22Rv1 (cell line): ENCODE measurements around the gene RTKN.

ENCODE experiments used
- H3K27ac ChIP-seq: fragments of 450-650 bp; 2 replicates; pipeline ENCODE4 v1.5.1; 2017
- CTCF ChIP-seq: fragments of 450-650 bp; IDR thresholded peaks from 2 replicates; pipeline ENCODE4 v1.5.1; 2017; ENCODE audit warnings: mild to moderate bottlenecking
- ZFX ChIP-seq: fragments of 450-650 bp; IDR thresholded peaks from 2 replicates; pipeline ENCODE4 v1.6.1; 2017; ENCODE audit warnings: antibody characterized with exemption, borderline replicate concordance

Gene RTKN

GRCh38 chr2:74441690-74442482 is at the start of gene RTKN:
Gene RTKN (minus strand): TSS chr2:74441937. CDS start chr2:74441816, 121 bp downstream.
- H3K27ac ChIP-seq: peak within 1 kb of the TSS; percentile 97
- TF ChIP-seq ZFX: no peak
- TF ChIP-seq CTCF: no peak

GRCh38 chr2:74489906-74490305 is 48.2 kb upstream of the RTKN start:
- H3K27ac ChIP-seq: no peak overlapping the region
- no peak for TF ChIP-seq ZFX
- TF ChIP-seq CTCF: no peak

- H3K27ac ChIP-seq: no peak overlapping the region
- no peak for TF ChIP-seq ZFX
- TF ChIP-seq CTCF: no peak
Measured at GRCh38 chr2:74488643-74489481, 47.1 kb upstream of the RTKN start.

- H3K27ac ChIP-seq: no peak overlapping the region
- TF ChIP-seq ZFX: no peak
- no peak for TF ChIP-seq CTCF
Measured at GRCh38 chr2:74486141-74486540, 44.4 kb upstream of the RTKN start.

- H3K27ac ChIP-seq: peak overlapping the region; percentile 84
Measured at GRCh38 chr2:74483675-74484164, 42.0 kb upstream of the RTKN start.

GRCh38 chr2:74482801-74483674 is 41.3 kb upstream of the RTKN start, which contains the start of the genes CCDC142 and TTC31:
Gene CCDC142 (minus strand): TSS chr2:74482998. CDS start chr2:74482837, 161 bp downstream.
Gene TTC31 (plus strand): TSS chr2:74483081. CDS start chr2:74483096, 15 bp downstream.
- no peak for TF ChIP-seq ZFX
- peak; percentile 92 for TF ChIP-seq CTCF
- peak within 1 kb of the TSS; percentile 84 for H3K27ac ChIP-seq
